Ectodermal cell (in vitro differentiated cells): Measurements from ENCODE around the gene RNF20.

Experiments
- H3K27ac ChIP-seq: 2 replicates; pipeline ENCODE4 v1.7.0; 2013; ENCODE audit warnings: mild to moderate bottlenecking, low read depth, low read length; ENCODE audit not compliant: insufficient read depth, poor library complexity, severe bottlenecking
- H3K27me3 ChIP-seq: 2 replicates; pipeline ENCODE4 v1.7.0; 2013; ENCODE audit warnings: mild to moderate bottlenecking, low read length; ENCODE audit not compliant: insufficient read depth, control insufficient read depth, poor library complexity, severe bottlenecking
- H3K36me3 ChIP-seq: one replicate; pipeline ENCODE4 v1.7.0; 2013; ENCODE audit warnings: low read length; ENCODE audit not compliant: control insufficient read depth, insufficient read depth
- H3K4me1 ChIP-seq: one replicate; pipeline ENCODE4 v1.7.0; 2013; ENCODE audit warnings: low read length; ENCODE audit not compliant: control insufficient read depth, insufficient read depth
- H3K4me3 ChIP-seq: 2 replicates; pipeline ENCODE4 v1.7.0; 2013; ENCODE audit warnings: low read depth, low read length, control low read depth; ENCODE audit not compliant: insufficient read depth
- H3K9me3 ChIP-seq: 2 replicates; pipeline ENCODE4 v1.7.0; 2013; ENCODE audit warnings: mild to moderate bottlenecking, low read length, moderate library complexity; ENCODE audit not compliant: control insufficient read depth
- whole genome bisulfite sequencing, 2 experiments: methylation state at CpG; one replicate each; pipeline ENCODE4 v1.1.7; 2013; ENCODE audit warnings: missing lambda C conversion rate in 2 of 2; 5-methylcytosine and 5-hydroxymethylcytosine counted together

Gene RNF20

GRCh38 chr9:101567725-101568350 lies 34.2 kb downstream of the RNF20 start:
- peaks cover 5% of the 10 kb centered on the region for H3K36me3 ChIP-seq
- 94 to 96% methylated on average over 3 of the region's 3 CpGs for WGBS, 2 experiments

GRCh38 chr9:101569741-101570501 lies 36.3 kb downstream of the RNF20 start:
- H3K4me3 ChIP-seq: no peak overlapping the region

More at GRCh38 chr9:101567725-101568350, 34.2 kb downstream of the RNF20 start:
- Histone ChIP-seq H3K27ac (no peak overlapping the region), H3K9me3 (no peaks in the 10 kb centered on the region), H3K4me1 (no peaks in the 10 kb centered on the region), H3K4me3 (no peak overlapping the region), H3K27me3 (no peaks in the 10 kb centered on the region)

GRCh38 chr9:101571114-101571513 lies 37.5 kb downstream of the RNF20 start:
- 96 to 100% methylated on average over 1 of the region's 1 CpG for WGBS, 2 experiments
- no peaks in the 10 kb centered on the region for H3K4me1 ChIP-seq
- no peaks in the 10 kb centered on the region for H3K9me3 ChIP-seq
- H3K36me3 ChIP-seq: no peaks in the 10 kb centered on the region
- H3K27me3 ChIP-seq: no peaks in the 10 kb centered on the region
- H3K27ac ChIP-seq: no peak overlapping the region
- H3K4me3 ChIP-seq: no peak overlapping the region

More at GRCh38 chr9:101569741-101570501, 36.3 kb downstream of the RNF20 start:
- no peaks in the 10 kb centered on the region for H3K9me3 ChIP-seq
- no peaks in the 10 kb centered on the region for H3K27me3 ChIP-seq
- H3K4me1 ChIP-seq: no peaks in the 10 kb centered on the region
- 90 to 92% methylated on average over 5 of the region's 5 CpGs for WGBS, 2 experiments
- no peaks in the 10 kb centered on the region for H3K36me3 ChIP-seq
- H3K27ac ChIP-seq: no peak overlapping the region

- no peak overlapping the region for H3K27ac ChIP-seq
- H3K36me3 ChIP-seq: no peaks in the 10 kb centered on the region
- H3K4me3 ChIP-seq: no peak overlapping the region
- H3K4me1 ChIP-seq: no peaks in the 10 kb centered on the region
- 36 to 70% methylated on average over 1 to 2 of the region's 2 CpGs for WGBS, 2 experiments
- no peaks in the 10 kb centered on the region for H3K27me3 ChIP-seq
- no peaks in the 10 kb centered on the region for H3K9me3 ChIP-seq
Observed at GRCh38 chr9:101572316-101572715, 38.7 kb downstream of the RNF20 start.

GRCh38 chr9:101574731-101575333 lies 41.2 kb downstream of the RNF20 start:
- Histone ChIP-seq H3K27ac (no peak overlapping the region), H3K9me3 (no peaks in the 10 kb centered on the region), H3K36me3 (no peaks in the 10 kb centered on the region), H3K4me3 (no peak overlapping the region), H3K4me1 (no peaks in the 10 kb centered on the region), H3K27me3 (no peaks in the 10 kb centered on the region)

- no peaks in the 10 kb centered on the region for H3K27me3 ChIP-seq
- WGBS, 2 experiments: 86 to 90% methylated on average over 3 of the region's 3 CpGs
- no peak overlapping the region for H3K4me3 ChIP-seq
- no peaks in the 10 kb centered on the region for H3K36me3 ChIP-seq
- no peaks in the 10 kb centered on the region for H3K9me3 ChIP-seq
- H3K27ac ChIP-seq: no peak overlapping the region
- H3K4me1 ChIP-seq: no peaks in the 10 kb centered on the region
Observed at GRCh38 chr9:101578378-101578777, 44.7 kb downstream of the RNF20 start.

- H3K27me3 ChIP-seq: no peaks in the 10 kb centered on the region
- H3K4me3 ChIP-seq: no peak overlapping the region
- H3K36me3 ChIP-seq: no peaks in the 10 kb centered on the region
- 93 to 96% methylated on average over 6 of the region's 6 CpGs for WGBS, 2 experiments
- H3K27ac ChIP-seq: no peak overlapping the region
- H3K9me3 ChIP-seq: no peaks in the 10 kb centered on the region
- no peaks in the 10 kb centered on the region for H3K4me1 ChIP-seq
Observed at GRCh38 chr9:101579711-101580545, 46.3 kb downstream of the RNF20 start.

- Histone ChIP-seq H3K36me3 (no peaks in the 10 kb centered on the region), H3K27me3 (no peaks in the 10 kb centered on the region), H3K4me3 (no peak overlapping the region), H3K9me3 (no peaks in the 10 kb centered on the region), H3K27ac (no peak overlapping the region), H3K4me1 (no peaks in the 10 kb centered on the region)
- 100% methylated on average over 1 of the region's 1 CpG; no CpG with 5 or more reads in 1 of the 2 experiments for WGBS, 2 experiments
Observed at GRCh38 chr9:101582553-101582952, 48.9 kb downstream of the RNF20 start.

GRCh38 chr9:101585740-101586139 lies 52.1 kb downstream of the RNF20 start:
- H3K27me3 ChIP-seq: no peaks in the 10 kb centered on the region
- H3K27ac ChIP-seq: no peak overlapping the region
- H3K9me3 ChIP-seq: no peaks in the 10 kb centered on the region
- H3K36me3 ChIP-seq: no peaks in the 10 kb centered on the region
- WGBS, 2 experiments: 77% methylated on average over 3 of the region's 3 CpGs
- H3K4me1 ChIP-seq: no peaks in the 10 kb centered on the region
- no peak overlapping the region for H3K4me3 ChIP-seq

- Histone ChIP-seq H3K9me3 (no peaks in the 10 kb centered on the region), H3K4me3 (no peak overlapping the region), H3K27me3 (no peaks in the 10 kb centered on the region), H3K36me3 (no peaks in the 10 kb centered on the region), H3K27ac (no peak overlapping the region), H3K4me1 (no peaks in the 10 kb centered on the region)
- 86 to 95% methylated on average over 5 of the region's 5 CpGs for WGBS, 2 experiments
Observed at GRCh38 chr9:101586651-101587050, 53.0 kb downstream of the RNF20 start.
